HG03469 (cell line): ENCODE results near the gene COL8A1.
"Not testable (repeated sequence)": the region's sequence is repeated elsewhere in the genome, so short reads cannot be mapped to it uniquely, and the experiment has no call there.

ENCODE experiments used
- ATAC-seq: cut with Tn5 transposase; IDR thresholded peaks from one replicate; pipeline ENCODE4 v1.9.1; 2021; ENCODE audit warnings: mild to moderate bottlenecking, moderate library complexity, moderate number of reproducible peaks; ENCODE audit not compliant: unreplicated experiment

The COL8A1 gene

GRCh38 chr3:99638167-99638948, at the start of gene COL8A1:
COL8A1 (plus strand) TSS chr3:99638594; CDS start chr3:99790683, 152,089 bp downstream.
- no peak for ATAC-seq

- ATAC-seq = not testable (repeated sequence)
Measured at GRCh38 chr3:99589168-99589567, 49.2 kb upstream of the COL8A1 start.

GRCh38 chr3:99599894-99600293, 38.5 kb upstream of the COL8A1 start:
- ATAC-seq = no peak

- ATAC-seq = no peak
Measured at GRCh38 chr3:99601515-99601914, 36.9 kb upstream of the COL8A1 start.

GRCh38 chr3:99602183-99602582, 36.2 kb upstream of the COL8A1 start:
- ATAC-seq = no peak

GRCh38 chr3:99607151-99607550, 31.2 kb upstream of the COL8A1 start:
- ATAC-seq = no peak

GRCh38 chr3:99614768-99615167, 23.6 kb upstream of the COL8A1 start:
- no peak for ATAC-seq

GRCh38 chr3:99620077-99620767, 18.2 kb upstream of the COL8A1 start:
- ATAC-seq = no peak

- ATAC-seq = no peak
Measured at GRCh38 chr3:99620976-99621375, 17.4 kb upstream of the COL8A1 start.

- ATAC-seq = no peak
Measured at GRCh38 chr3:99624496-99625236, 13.7 kb upstream of the COL8A1 start.

GRCh38 chr3:99625237-99625622, 13.2 kb upstream of the COL8A1 start:
- ATAC-seq = peak; percentile 26

- ATAC-seq = no peak
Measured at GRCh38 chr3:99625643-99626416, 12.6 kb upstream of the COL8A1 start.

GRCh38 chr3:99626417-99626788, 12.0 kb upstream of the COL8A1 start:
- peak; percentile 57 for ATAC-seq

- no peak for ATAC-seq
Measured at GRCh38 chr3:99627062-99627826, 11.2 kb upstream of the COL8A1 start.

GRCh38 chr3:99630815-99631214, 7.6 kb upstream of the COL8A1 start:
- ATAC-seq = no peak

- no peak for ATAC-seq
Measured at GRCh38 chr3:99633887-99634558, 4.4 kb upstream of the COL8A1 start.

- no peak for ATAC-seq
Measured at GRCh38 chr3:99634881-99635280, 3.5 kb upstream of the COL8A1 start.

- ATAC-seq = no peak
Measured at GRCh38 chr3:99635348-99635747, 3.0 kb upstream of the COL8A1 start.

GRCh38 chr3:99637016-99637367, 1.4 kb upstream of the COL8A1 start:
- ATAC-seq = no peak
